ENCODE data around the gene HCN3.
"Not testable (repeated sequence)": the region's sequence is repeated elsewhere in the genome, so short reads cannot be mapped to it uniquely, and the experiment has no call there.

The HCN3 gene

DNA sequence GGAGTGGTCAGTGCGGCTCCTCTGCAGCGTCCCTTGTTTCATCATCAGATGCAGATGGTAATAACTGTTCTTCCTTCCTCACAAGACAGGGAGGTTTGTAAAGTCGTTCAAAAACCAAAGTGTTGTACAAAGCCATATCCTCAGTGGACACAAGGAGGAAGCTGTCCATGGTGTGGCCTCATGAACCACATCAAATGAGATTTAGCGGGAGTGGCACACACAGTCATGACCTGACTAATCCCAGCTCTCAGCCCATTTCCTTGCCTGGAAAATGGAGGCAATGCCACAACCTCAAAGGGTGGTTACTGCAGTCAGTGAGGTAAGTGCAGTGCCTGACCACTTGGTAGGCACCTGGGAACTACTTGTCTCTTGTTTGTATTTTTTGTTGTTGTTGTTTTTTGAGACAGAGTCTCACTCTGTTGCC lies 35.4 kb upstream of the HCN3 start:
- no peak for DNase-seq (ENCODE audit: low spot score)
- in situ Hi-C loops (cut with MboI; ENCODE audit: low pct_unique_long_range_greater_than_20kb, low sequenced_read_pairs, unreplicated experiment) = no loop called here
- TF ChIP-seq, protein P1, sequence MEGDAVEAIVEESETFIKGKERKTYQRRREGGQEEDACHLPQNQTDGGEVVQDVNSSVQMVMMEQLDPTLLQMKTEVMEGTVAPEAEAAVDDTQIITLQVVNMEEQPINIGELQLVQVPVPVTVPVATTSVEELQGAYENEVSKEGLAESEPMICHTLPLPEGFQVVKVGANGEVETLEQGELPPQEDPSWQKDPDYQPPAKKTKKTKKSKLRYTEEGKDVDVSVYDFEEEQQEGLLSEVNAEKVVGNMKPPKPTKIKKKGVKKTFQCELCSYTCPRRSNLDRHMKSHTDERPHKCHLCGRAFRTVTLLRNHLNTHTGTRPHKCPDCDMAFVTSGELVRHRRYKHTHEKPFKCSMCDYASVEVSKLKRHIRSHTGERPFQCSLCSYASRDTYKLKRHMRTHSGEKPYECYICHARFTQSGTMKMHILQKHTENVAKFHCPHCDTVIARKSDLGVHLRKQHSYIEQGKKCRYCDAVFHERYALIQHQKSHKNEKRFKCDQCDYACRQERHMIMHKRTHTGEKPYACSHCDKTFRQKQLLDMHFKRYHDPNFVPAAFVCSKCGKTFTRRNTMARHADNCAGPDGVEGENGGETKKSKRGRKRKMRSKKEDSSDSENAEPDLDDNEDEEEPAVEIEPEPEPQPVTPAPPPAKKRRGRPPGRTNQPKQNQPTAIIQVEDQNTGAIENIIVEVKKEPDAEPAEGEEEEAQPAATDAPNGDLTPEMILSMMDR (IDR thresholded peaks at IDR 0.05; ENCODE audit: extremely low read depth, insufficient read depth, missing control alignments) = no peak

DNA sequence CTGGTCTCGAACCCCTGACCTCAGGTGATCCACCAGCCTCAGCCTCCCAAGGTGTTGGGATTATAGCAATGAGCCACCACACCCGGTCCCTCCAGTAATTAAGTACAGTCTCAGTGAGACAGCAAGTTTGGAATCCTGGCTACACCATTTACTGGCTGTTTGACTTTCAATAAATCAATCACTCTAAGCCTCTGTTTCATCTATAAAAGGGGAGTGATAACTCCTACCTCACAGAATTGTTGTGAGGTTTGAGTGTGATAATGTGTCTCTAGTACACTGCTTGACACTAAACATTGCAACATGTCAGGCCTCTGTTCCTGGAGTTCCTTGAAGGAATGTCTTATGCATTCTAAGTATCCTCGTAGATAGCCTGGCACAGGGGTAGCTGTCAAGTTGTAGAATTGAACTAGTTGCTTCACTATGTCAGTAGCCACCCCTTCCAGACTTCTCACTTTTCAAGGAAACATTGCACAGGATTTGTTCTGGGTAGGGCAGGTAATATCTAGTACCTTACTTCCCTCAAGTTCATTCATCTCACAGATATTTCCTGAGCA lies 34.4 kb upstream of the HCN3 start:
- in situ Hi-C loops (cut with MboI; ENCODE audit: low pct_unique_long_range_greater_than_20kb, low sequenced_read_pairs, unreplicated experiment) = no loop called here
- DNase-seq (ENCODE audit: low spot score) = no peak
- TF ChIP-seq, protein P1 (IDR thresholded peaks at IDR 0.05; ENCODE audit: extremely low read depth, insufficient read depth, missing control alignments) = no peak

DNA sequence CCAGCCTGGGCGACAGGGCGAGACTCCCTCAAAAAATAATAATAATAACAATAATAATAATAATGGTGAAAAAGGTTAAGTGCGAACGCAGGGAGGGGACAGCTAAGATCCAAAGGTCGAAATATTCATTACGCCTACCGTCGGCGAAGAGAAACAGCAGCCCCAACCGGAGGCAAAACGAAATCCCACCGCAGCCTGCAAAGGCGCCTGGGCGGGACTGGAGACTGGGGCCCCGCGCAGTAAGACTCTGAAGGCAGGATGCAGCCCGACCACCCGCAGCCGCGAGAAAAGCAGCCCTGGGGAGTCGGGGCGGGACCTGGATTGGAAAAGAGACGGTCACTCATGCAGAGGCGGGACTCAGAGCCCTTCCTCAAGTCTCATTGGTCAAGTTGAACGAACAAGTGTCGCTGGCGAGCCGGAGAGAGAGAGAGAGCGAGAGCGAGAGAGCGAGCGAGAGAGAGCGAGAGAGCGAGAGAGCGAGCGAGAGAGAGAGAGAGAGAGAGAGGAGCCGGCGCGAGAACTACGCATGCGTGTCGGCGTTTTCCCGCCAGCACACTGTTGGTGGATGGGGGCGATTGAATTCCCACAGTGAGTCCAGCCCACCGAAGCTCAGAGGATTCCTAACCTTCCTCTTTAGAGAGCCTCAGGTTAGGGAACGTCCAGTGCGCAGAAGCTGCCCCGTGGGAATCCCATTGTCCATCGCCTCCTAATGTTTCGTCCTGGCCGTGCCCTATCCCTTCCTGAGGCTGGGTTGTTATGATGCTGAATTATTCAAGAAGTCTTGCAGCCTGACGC lies 32.7 kb upstream of the HCN3 start:
- peak; percentile 96 for DNase-seq (ENCODE audit: low spot score)
- TF ChIP-seq, protein P1 (IDR thresholded peaks at IDR 0.05; ENCODE audit: extremely low read depth, insufficient read depth, missing control alignments) = peak; percentile 46
- in situ Hi-C loops (cut with MboI; ENCODE audit: low pct_unique_long_range_greater_than_20kb, low sequenced_read_pairs, unreplicated experiment) = no loop called here

DNA sequence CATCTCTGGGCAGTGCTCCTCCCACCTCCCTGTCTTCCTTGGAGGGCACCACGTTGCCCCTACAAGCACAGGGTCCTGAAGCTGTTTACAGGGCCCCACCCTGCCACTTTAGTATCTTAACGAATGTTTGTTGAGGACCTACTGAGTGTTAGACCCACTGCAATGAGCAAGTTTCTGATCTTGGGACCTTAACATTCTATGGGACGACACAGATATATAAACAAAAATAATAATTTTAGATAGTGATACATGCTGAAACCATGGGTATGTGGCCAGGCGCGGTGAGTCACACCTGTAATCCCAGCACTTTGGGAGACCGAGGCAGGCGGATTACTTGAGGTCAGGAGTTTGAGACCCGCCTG lies 32.1 kb upstream of the HCN3 start:
- in situ Hi-C loops (cut with MboI; ENCODE audit: low pct_unique_long_range_greater_than_20kb, low sequenced_read_pairs, unreplicated experiment) = no loop called here
- TF ChIP-seq, protein P1 (IDR thresholded peaks at IDR 0.05; ENCODE audit: extremely low read depth, insufficient read depth, missing control alignments) = no peak
- no peak for DNase-seq (ENCODE audit: low spot score)

DNA sequence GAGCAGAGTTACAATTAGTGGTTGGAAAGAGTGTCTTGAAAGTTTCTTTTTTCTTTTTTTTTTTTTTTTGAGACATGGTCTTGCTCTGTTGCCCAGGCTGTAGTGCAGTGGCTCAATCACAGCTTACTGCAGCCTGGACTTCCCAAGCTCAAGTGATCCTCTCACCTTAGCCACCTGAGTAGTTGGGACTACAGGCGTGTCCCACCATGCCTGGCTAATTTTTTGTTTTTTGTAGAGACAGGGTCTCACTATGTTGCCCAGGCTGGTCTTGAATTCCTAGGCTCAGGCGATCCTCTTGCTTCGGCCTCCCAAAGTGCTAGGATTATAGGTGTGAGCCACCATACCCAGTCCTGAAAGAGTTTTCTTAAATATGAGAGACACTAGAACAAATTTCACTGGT lies 30.5 kb upstream of the HCN3 start:
- in situ Hi-C loops (cut with MboI; ENCODE audit: low pct_unique_long_range_greater_than_20kb, low sequenced_read_pairs, unreplicated experiment); DNase-seq (ENCODE audit: low spot score): not testable (repeated sequence)

DNA sequence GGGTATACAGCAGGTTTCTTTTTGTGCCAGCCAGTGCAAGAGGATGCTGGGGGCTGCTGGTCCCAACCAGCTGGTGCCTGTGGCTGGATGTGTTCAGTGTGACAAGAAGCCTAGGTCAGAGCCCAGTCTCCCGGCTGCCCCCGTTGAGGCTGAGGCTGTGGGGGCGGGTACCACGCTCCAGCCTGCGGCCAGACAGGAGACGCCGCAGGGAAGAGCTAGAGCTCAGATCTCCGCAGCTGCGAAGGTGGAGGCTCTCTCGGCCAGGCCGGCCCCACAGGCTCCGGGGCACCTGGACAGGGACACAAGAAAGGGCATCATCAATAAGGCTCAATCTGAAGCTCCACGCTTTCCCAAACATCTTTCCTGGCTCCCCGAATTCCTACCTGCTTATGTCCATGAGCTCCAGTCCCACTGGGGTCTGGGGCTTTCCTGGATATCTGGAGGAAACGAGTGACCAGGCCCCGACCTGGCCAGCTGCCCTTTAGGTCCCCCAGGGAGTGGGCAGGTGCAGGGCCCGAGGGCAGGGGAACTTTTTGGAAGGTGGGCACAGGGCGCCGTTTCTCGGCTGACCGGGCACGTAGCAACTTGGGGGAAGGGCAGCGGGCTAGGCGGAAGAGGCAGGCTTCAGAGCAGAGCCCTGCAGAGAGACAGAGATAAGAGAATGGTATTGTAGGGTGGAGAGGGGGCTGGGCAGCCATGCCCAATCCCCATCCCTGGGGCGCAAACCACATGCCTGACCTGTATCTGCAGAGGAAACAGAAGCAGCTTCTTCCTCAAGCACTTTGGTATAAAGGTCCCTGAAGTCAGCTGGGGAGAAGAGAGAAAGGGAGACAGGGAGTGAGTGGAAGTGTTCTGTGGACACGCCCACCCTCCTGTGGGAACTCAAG lies 29.4 kb upstream of the HCN3 start:
- TF ChIP-seq, protein P1 (IDR thresholded peaks at IDR 0.05; ENCODE audit: extremely low read depth, insufficient read depth, missing control alignments) = no peak
- in situ Hi-C loops (cut with MboI; ENCODE audit: low pct_unique_long_range_greater_than_20kb, low sequenced_read_pairs, unreplicated experiment) = no loop called here
- no peak for DNase-seq (ENCODE audit: low spot score)
